CD4-positive, alpha-beta memory T cell (primary cell): ENCODE results near the gene FBXO7. TPM values are rescaled to one million over a fixed set of nuclear protein-coding genes. Genes with fewer than 3 reads are reported as not detected.

Experiments
- CTCF ChIA-PET: fragments of 350-600 bp; sonication (Branson Sonifier 250); formaldehyde crosslinking; loops from one replicate; lab custom pipeline; 2021; ENCODE audit warnings: inconsistent platforms; ENCODE audit not compliant: partially characterized antibody; lab: Charles Lee
- POLR2A ChIA-PET: fragments of 350-600 bp; sonication (Branson Sonifier 250); formaldehyde crosslinking; loops from one replicate; lab custom pipeline; 2021; ENCODE audit not compliant: partially characterized antibody; lab: Charles Lee
- DNase-seq, 5 donors: peaks; one replicate each; pipeline versions ENCODE4 v3.0.0 to v3.0.0-alpha.2; 2020 to 2022; ENCODE audit warnings: mixed read lengths in 1 of 5
- H3K27ac ChIP-seq: one replicate; pipeline ENCODE4 v1.7.0; 2013; ENCODE audit warnings: low read depth, low read length
- H3K27me3 ChIP-seq: 2 replicates; pipeline ENCODE4 v1.7.0; 2013; ENCODE audit warnings: mild to moderate bottlenecking, low read length, moderate library complexity; ENCODE audit not compliant: insufficient read depth
- H3K36me3 ChIP-seq: 2 replicates; pipeline ENCODE4 v1.7.0; 2013; ENCODE audit warnings: mild to moderate bottlenecking, low read length, moderate library complexity; ENCODE audit not compliant: insufficient read depth
- H3K4me1 ChIP-seq: 2 replicates; pipeline ENCODE4 v1.7.0; 2013; ENCODE audit warnings: mild to moderate bottlenecking, low read length, moderate library complexity; ENCODE audit not compliant: insufficient read depth
- H3K4me3 ChIP-seq, 2 donors: one replicate each; pipeline ENCODE4 v1.7.0; 2013; ENCODE audit warnings: low read length in 2 of 2, mild to moderate bottlenecking in 1 of 2
- H3K9me3 ChIP-seq, 2 donors: one replicate each; pipeline ENCODE4 v1.7.0; 2013; ENCODE audit warnings: low read length in 2 of 2, control low read depth in 1 of 2; ENCODE audit not compliant: control insufficient read depth in 1 of 2
- H3K27ac Mint-ChIP-seq, 7 donors: one replicate each; pipeline ENCODE4 v1.8.0; 2020 to 2021; ENCODE audit warnings: mixed read lengths in 7 of 7, mild to moderate bottlenecking in 6 of 7, inconsistent platforms in 3 of 7, moderate library complexity in 3 of 7
- H3K27me3 Mint-ChIP-seq, 2 donors: one replicate each; pipeline ENCODE4 v1.8.0; 2020 to 2021; ENCODE audit warnings: mixed read lengths in 2 of 2
- H3K36me3 Mint-ChIP-seq, 2 donors: one replicate each; pipeline ENCODE4 v1.8.0; 2020 to 2021; ENCODE audit warnings: mixed read lengths in 2 of 2, inconsistent platforms in 1 of 2, mild to moderate bottlenecking in 1 of 2
- H3K4me1 Mint-ChIP-seq, 4 donors: one replicate each; pipeline ENCODE4 v1.8.0; 2020 to 2021; ENCODE audit warnings: mixed read lengths in 4 of 4, mild to moderate bottlenecking in 1 of 4
- H3K4me3 Mint-ChIP-seq, 8 donors: one replicate each; pipeline ENCODE4 v1.8.0; 2020 to 2021; ENCODE audit warnings: mixed read lengths in 8 of 8, mild to moderate bottlenecking in 7 of 8, moderate library complexity in 6 of 8, inconsistent platforms in 3 of 8
- H3K9me3 Mint-ChIP-seq, 8 donors: one replicate each; pipeline ENCODE4 v1.8.0; 2020 to 2021; ENCODE audit warnings: mixed read lengths in 8 of 8, mild to moderate bottlenecking in 5 of 8, inconsistent platforms in 3 of 8, moderate library complexity in 1 of 8
- intact Hi-C: fragments of 100-400 bp; cut with micrococcal nuclease; formaldehyde crosslinking; loops from one replicate; pipeline ENCODE4 v1.15.1; 2023
- polyA plus RNA-seq, 2 donors: library from polyadenylated mRNA; unstranded; fragments of 300-500 nt; fragmentation: Illumina TruSeq; gene quantifications; one replicate each; pipeline ENCODE4 v1.2.3, GENCODE V29; 2021
- total RNA-seq, 2 experiments: library from RNA; stranded (reverse); gene quantifications; one replicate each; pipeline ENCODE4 v1.2.3, GENCODE V29; 2021

Gene FBXO7
- total RNA-seq, result 10 to 100 TPM; 89.3 to 95.3 TPM
- 100 to 1,000 TPM; 144 to 189 TPM for polyA plus RNA-seq

DNA sequence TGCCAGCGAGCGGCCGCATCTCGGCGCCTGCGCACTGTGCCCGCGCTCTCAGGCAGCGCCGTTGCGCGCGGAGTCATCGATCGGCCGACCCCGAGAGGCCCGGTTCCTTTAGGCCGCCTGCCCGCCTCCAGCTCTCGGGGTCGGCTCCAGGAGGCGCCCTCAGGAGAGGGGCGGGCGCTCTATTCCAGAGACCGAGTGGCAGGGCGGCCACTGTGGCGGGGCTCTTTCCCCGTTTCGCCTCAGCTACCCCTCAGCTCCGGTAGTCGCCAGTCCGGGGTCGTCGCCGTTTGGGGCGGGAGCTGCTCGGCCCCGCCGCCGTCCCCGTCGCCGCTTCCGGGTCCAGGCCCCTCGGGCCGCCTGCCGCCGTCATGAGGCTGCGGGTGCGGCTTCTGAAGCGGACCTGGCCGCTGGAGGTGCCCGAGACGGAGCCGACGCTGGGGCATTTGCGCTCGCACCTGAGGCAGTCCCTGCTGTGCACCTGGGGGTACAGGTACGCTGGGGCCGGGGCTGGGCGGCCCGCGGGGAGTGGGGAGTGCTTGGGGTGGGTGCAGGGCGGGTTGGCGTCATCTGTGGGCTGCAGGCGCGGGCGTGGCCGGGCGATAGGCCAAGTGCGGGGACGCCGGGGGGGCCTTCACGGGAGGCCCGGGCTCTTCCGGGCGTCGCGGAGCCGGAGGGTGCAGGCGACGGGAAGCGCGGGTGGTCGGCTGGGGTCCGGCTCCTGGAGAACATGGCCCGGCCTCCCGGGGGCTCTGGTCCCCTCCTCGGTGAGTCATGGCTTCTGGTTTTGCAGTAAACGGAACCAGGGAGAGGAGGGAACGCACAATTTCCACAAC, at the start of gene FBXO7:
FBXO7 (plus strand) TSS at position 177 of the 833 bp plus-strand sequence; CDS start at position 369, 192 bp downstream.
- POLR2A ChIA-PET, result interaction anchor here (0.7 to 5.8 kb wide), 13 partner anchors 11 to 1506 kb away, joined by 3 to 41 read pairs (median 4); partner anchors contain the start of genes DEPDC5, MORC2, PISD and PRR14L
- H3K9me3 ChIP-seq, result no peaks in the 10 kb centered on the region
- no peaks in the 10 kb centered on the region for H3K27me3 ChIP-seq
- Mint-ChIP-seq H3K27me3 (no peaks in the 10 kb centered on the region), H3K9me3 (no peaks in the 10 kb centered on the region), H3K4me1 (peaks cover 20 to 45% (median 31%) of the 10 kb centered on the region in 4 donors), H3K36me3 (peaks cover 5 to 15% of the 10 kb centered on the region in 2 donors), H3K4me3 (peak within 1 kb of the TSS; percentile 95 to 98 (median 97)), H3K27ac (peak within 1 kb of the TSS; percentile 92 to 98 (median 96))
- CTCF ChIA-PET, result interaction anchor here (1.1 to 3.1 kb wide), 6 partner anchors 13 to 519 kb away, joined by 3 to 21 read pairs (median 8); partner anchors contain the start of gene RTCB
- H3K4me3 ChIP-seq, result peak within 1 kb of the TSS; percentile 72 to 91
- peak; percentile 84 to 88 (median 86) for DNase-seq
- intact Hi-C loops, result loop anchor here (1.0 to 10.0 kb wide), 7 partner anchors 63 to 1883 kb away; partner anchors contain the start of genes DEPDC5, PES1, PISD and PRR14L
- no peaks in the 10 kb centered on the region for H3K36me3 ChIP-seq
- H3K27ac ChIP-seq, result peak within 1 kb of the TSS; percentile 95
- peaks cover 41% of the 10 kb centered on the region for H3K4me1 ChIP-seq

DNA sequence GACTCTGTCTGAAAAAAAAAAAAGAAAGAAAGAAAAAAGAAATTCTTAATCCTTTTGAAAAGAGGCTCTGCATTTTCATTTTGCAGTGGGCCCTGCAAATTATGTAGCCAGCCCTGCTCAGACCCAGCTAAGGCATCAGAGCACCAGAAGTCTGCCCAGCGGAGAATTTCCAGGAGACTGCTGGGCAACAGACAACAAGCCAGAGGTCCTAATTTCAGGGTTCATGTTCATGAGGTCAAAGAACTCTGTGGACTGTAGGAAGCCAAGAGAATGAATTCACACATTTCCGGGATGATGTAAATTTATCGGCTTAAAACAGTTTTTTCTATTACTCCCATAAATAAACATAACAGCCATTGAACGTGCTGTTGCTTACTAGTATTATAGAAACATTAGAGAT, 47.7 kb upstream of the FBXO7 start:
- Histone ChIP-seq H3K36me3 (no peaks in the 10 kb centered on the region), H3K27me3 (no peaks in the 10 kb centered on the region), H3K4me3 (no peak overlapping the region), H3K4me1 (no peaks in the 10 kb centered on the region), H3K9me3 (no peaks in the 10 kb centered on the region), H3K27ac (no peak overlapping the region)
- no peak for DNase-seq
- POLR2A ChIA-PET, result no interaction called here
- H3K4me3 Mint-ChIP-seq, result no peak overlapping the region
- CTCF ChIA-PET, result interaction anchor here (0.8 kb wide), 1 partner anchor 15 kb away, joined by 3 read pairs; no protein-coding TSS in a partner anchor
- peaks cover 26 to 29% of the 10 kb centered on the region in 2 donors for H3K27me3 Mint-ChIP-seq
- intact Hi-C loops, result no loop called here
- H3K9me3 Mint-ChIP-seq, result peaks cover 0 to 2% (median 0%) of the 10 kb centered on the region in 8 donors
- H3K27ac Mint-ChIP-seq, result no peak overlapping the region
- H3K4me1 Mint-ChIP-seq, result no peaks in the 10 kb centered on the region
- H3K36me3 Mint-ChIP-seq, result no peaks in the 10 kb centered on the region

DNA sequence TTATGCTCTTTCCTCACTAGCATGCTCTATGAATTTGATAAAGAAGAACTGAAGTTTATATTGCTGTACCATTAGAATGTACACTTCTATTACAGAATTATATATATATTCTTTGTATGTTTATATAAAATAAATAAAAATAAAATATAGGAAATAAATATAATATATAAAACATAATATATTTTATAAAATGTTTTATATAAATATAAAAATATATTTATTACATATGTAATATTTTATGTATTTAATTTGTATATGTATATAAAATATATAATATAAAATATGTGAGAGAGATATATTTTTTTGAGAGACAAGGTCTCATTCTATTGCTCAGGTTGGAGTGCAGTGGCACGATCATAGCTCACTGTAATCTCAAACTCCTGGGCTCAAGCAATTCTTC, 44.3 kb upstream of the FBXO7 start:
- Mint-ChIP-seq H3K27ac (no peak overlapping the region), H3K27me3 (peaks cover 15 to 18% of the 10 kb centered on the region in 2 donors), H3K4me1 (no peaks in the 10 kb centered on the region), H3K4me3 (no peak overlapping the region), H3K36me3 (no peaks in the 10 kb centered on the region), H3K9me3 (peaks cover 0 to 2% (median 0%) of the 10 kb centered on the region in 8 donors)
- no peaks in the 10 kb centered on the region for H3K27me3 ChIP-seq
- H3K4me3 ChIP-seq, result no peak overlapping the region
- ChIA-PET CTCF (no interaction called here), POLR2A (no interaction called here)
- DNase-seq, result no peak
- intact Hi-C loops, result no loop called here
- H3K36me3 ChIP-seq, result no peaks in the 10 kb centered on the region
- no peaks in the 10 kb centered on the region for H3K4me1 ChIP-seq
- no peak overlapping the region for H3K27ac ChIP-seq
- H3K9me3 ChIP-seq, result no peaks in the 10 kb centered on the region

DNA sequence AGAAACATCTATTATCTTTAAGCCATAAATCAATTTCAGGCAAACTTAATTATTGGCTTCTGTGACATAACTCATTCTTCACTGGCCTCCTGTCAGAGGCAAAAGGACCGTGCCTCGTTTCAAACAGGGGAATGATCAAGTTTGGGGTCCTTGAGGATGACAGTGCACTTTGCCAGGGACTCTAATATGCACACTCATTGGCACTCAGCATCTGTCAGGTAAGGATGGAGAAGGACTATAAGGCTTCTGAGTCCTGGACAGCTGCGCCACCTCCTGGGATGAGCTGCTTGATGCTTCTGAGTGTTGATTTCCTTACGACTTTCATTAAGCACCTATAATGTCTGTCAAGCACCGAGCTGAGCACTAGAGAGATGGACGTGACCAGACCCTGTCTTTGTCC, 30.5 kb upstream of the FBXO7 start:
- peak in 1 of 5 donors; percentile 28 for DNase-seq
- H3K36me3 ChIP-seq, result no peaks in the 10 kb centered on the region
- H3K27me3 ChIP-seq, result no peaks in the 10 kb centered on the region
- H3K4me3 ChIP-seq, result no peak overlapping the region
- no peak overlapping the region for H3K27ac ChIP-seq
- H3K36me3 Mint-ChIP-seq, result no peaks in the 10 kb centered on the region
- no peaks in the 10 kb centered on the region for H3K4me1 Mint-ChIP-seq
- H3K27me3 Mint-ChIP-seq, result peaks cover 3% of the 10 kb centered on the region in 2 donors
- no peak overlapping the region for H3K4me3 Mint-ChIP-seq
- POLR2A ChIA-PET, result interaction anchor here (0.6 kb wide), 1 partner anchor 9 kb away, joined by 3 read pairs; no protein-coding TSS in a partner anchor
- CTCF ChIA-PET, result no interaction called here
- no peaks in the 10 kb centered on the region for H3K9me3 ChIP-seq
- no peak overlapping the region for H3K27ac Mint-ChIP-seq
- intact Hi-C loops, result no loop called here
- H3K4me1 ChIP-seq, result no peaks in the 10 kb centered on the region
- no peaks in the 10 kb centered on the region for H3K9me3 Mint-ChIP-seq

DNA sequence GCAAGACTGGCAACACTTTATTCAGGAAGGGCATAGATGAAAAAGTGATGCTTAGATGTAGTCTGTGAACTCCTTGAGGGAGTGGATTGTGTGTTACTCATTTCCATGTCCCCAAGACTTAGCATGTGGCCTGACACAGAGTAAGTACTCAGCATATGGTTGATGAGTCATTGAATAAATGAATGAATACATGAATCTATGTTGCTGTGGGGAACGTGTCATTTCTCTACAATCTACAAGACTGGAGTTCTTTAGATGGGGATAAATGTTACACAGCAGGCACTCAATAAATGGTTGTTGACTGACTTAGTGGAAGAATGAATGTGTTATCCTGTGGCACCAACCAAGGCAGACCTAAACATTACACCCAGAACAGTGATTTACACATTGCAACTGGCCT, 28.3 kb upstream of the FBXO7 start:
- CTCF ChIA-PET, result no interaction called here
- intact Hi-C loops, result no loop called here
- H3K4me1 ChIP-seq, result no peaks in the 10 kb centered on the region
- no peak overlapping the region for H3K27ac ChIP-seq
- POLR2A ChIA-PET, result no interaction called here
- no peaks in the 10 kb centered on the region for H3K36me3 Mint-ChIP-seq
- no peak for DNase-seq
- H3K27me3 ChIP-seq, result no peaks in the 10 kb centered on the region
- peaks cover 3% of the 10 kb centered on the region in 2 donors for H3K27me3 Mint-ChIP-seq
- H3K4me3 Mint-ChIP-seq, result no peak overlapping the region
- H3K36me3 ChIP-seq, result no peaks in the 10 kb centered on the region
- no peak overlapping the region for H3K4me3 ChIP-seq
- H3K9me3 Mint-ChIP-seq, result no peaks in the 10 kb centered on the region
- H3K27ac Mint-ChIP-seq, result no peak overlapping the region
- H3K4me1 Mint-ChIP-seq, result no peaks in the 10 kb centered on the region
- H3K9me3 ChIP-seq, result no peaks in the 10 kb centered on the region

DNA sequence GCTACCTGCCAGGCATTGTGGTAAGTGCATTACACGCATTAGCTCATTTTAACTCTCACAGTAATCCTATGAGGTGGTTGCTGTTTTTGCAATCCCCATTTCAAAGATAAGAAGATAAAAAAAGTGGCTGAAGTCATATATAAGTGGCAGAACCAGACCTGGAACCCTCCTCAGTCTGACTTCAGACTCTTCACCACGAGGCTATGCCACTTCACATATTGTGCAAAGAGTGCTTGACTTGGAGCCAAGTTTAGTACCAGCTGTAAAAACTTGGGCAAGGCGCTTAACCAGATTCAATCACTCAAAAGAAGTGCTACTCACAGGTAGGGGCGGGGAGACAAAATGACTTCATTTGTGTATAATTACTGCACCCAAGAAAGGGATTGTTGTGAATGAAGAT, 25.6 kb upstream of the FBXO7 start:
- Mint-ChIP-seq H3K27me3 (peaks cover 5 to 13% of the 10 kb centered on the region in 2 donors), H3K4me3 (no peak overlapping the region), H3K36me3 (no peaks in the 10 kb centered on the region), H3K4me1 (no peaks in the 10 kb centered on the region), H3K9me3 (no peaks in the 10 kb centered on the region), H3K27ac (no peak overlapping the region)
- no peaks in the 10 kb centered on the region for H3K9me3 ChIP-seq
- no peaks in the 10 kb centered on the region for H3K4me1 ChIP-seq
- no peaks in the 10 kb centered on the region for H3K27me3 ChIP-seq
- H3K36me3 ChIP-seq, result no peaks in the 10 kb centered on the region
- POLR2A ChIA-PET, result no interaction called here
- CTCF ChIA-PET, result no interaction called here
- intact Hi-C loops, result no loop called here
- no peak overlapping the region for H3K4me3 ChIP-seq
- DNase-seq, result no peak
- no peak overlapping the region for H3K27ac ChIP-seq

DNA sequence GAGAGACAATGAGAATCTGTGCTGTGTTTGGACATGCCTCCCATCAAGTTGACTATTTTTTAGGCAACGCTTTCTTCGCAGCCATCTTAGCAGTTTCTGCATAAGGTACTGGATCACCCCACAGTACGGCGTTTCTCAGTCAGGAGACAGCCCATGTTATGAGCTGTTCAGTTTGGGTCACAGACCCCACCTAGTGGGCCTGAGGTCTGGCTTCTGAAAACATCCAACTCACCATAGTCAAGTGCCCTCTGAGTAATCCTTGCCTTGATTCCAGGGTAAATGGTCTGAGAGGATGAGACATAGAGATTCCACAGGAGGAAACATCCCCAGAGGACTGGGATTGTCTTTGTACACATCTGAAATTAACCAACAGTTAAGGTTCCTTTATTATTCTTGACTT, 17.6 kb upstream of the FBXO7 start:
- H3K9me3 ChIP-seq, result no peaks in the 10 kb centered on the region
- intact Hi-C loops, result no loop called here
- ChIA-PET POLR2A (no interaction called here), CTCF (no interaction called here)
- H3K4me1 ChIP-seq, result no peaks in the 10 kb centered on the region
- Mint-ChIP-seq H3K9me3 (no peaks in the 10 kb centered on the region), H3K27me3 (peaks cover 48 to 49% of the 10 kb centered on the region in 2 donors), H3K4me1 (no peaks in the 10 kb centered on the region), H3K4me3 (no peak overlapping the region), H3K27ac (no peak overlapping the region), H3K36me3 (no peaks in the 10 kb centered on the region)
- no peak overlapping the region for H3K4me3 ChIP-seq
- peaks cover 4% of the 10 kb centered on the region for H3K27me3 ChIP-seq
- DNase-seq, result no peak
- H3K36me3 ChIP-seq, result no peaks in the 10 kb centered on the region
- no peak overlapping the region for H3K27ac ChIP-seq
